ENCODE results near the gene DSCAM.

The DSCAM gene

DNA sequence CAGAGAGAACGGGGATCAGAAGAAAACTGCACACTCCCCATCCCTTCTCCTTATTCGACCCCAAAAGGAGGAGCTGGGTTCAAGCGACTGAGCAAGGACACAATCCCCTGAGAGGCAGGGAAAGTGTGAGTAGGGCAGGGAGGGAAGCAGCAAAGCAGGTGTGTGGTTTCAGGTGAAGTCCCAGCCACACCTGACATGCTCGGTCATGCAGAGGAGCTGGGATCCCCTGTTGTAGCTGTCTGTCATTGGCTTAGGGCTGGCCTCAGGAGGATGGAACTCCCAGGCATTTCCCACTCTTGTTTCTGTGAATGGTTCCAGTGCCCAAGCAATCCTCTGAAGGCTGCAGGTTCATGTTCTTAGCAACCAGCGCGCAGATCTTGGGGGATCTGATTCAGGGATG is 150.7 kb downstream of the DSCAM start:
- DNase-seq: no peak

GRCh38 chr21:40689840-40690360 is 157.1 kb downstream of the DSCAM start:
- DNase-seq: no peak

DNA sequence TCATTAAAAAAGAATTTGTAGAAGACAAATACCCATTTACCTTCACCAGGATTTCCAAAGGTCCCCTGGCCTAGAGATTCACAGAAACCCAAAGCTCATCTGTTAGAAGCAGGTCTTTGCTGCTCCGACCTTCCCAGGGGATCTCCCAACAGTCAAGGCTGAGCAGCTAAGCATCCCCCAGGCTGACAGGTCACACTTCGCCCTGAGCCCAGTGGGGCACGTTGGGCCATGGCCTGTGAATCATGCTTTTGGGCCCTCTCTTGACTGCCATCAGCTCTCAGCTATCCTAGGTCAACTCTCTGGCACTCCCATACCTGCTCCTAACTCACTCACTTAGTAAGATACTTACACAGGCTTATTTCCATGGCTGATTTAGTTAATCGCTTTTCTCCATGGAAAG is 157.7 kb downstream of the DSCAM start:
- DNase-seq: no peak

- DNase-seq: no peak
Measured at GRCh38 chr21:40688106-40688864, 158.7 kb downstream of the DSCAM start.

DNA sequence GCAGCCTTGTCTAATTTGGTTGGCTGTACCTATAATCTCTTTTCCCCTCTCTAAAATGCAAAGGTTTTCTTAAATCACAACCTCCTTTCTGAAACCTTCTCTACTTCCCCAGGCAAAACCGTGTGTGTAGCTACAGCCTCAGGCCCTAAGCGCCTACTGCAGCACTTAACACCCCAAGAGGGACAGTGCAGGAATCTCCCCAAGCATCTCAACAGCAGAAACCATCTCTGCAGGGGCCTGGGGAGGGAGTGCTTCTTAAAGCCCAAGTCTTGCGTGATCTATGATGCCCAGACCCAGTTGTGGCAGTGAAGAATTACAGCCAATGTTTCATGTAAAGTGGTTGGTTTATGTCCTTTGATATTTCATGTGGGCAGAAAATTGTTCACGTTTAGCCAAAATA is 159.3 kb downstream of the DSCAM start:
- DNase-seq: no peak

DNA sequence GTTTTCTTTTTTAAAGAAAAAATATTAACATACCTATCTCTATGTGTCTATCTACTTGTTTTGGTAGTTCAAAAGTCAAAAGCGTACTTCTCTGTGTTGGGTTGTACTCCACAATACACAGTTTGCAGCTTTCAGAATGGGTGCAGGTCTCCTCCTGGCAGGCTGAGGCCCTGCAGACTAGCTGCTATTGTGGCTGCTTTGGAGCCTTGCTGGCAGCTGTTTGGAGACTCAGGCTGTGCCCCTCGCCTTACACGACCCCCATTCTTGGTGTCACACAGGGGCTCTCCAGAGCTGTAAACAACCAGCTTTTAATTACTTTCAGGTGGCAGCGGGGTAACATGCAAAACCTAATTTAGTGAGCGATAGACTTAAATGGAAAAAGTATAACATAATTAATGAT is 160.4 kb downstream of the DSCAM start:
- DNase-seq: no peak

- DNase-seq: no peak
Measured at GRCh38 chr21:40685141-40685540, 161.8 kb downstream of the DSCAM start.

GRCh38 chr21:40684726-40685125 is 162.2 kb downstream of the DSCAM start:
- no peak for DNase-seq

GRCh38 chr21:40683349-40683748 is 163.6 kb downstream of the DSCAM start:
- no peak for DNase-seq

- no peak for DNase-seq
Measured at GRCh38 chr21:40681164-40681859, 165.6 kb downstream of the DSCAM start.

DNA sequence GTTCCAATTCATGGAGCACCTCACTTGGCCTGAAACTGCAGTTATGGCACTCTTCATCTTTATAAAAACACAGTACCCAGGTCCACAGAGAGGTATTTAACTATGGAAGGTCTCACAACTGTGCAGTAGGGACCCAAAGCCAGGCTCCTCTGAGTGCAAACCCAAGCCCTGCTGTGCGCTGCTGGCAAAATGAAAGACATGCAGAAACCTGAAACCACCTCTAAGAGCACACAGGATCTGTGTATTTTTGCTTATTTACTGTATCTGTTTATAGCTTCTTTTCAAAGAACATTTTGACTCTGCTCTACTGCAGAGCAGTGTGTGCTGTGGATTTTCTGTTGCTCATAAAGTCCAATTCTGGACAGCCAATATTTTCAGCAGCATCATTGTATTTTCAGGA is 166.6 kb downstream of the DSCAM start:
- DNase-seq: no peak

DNA sequence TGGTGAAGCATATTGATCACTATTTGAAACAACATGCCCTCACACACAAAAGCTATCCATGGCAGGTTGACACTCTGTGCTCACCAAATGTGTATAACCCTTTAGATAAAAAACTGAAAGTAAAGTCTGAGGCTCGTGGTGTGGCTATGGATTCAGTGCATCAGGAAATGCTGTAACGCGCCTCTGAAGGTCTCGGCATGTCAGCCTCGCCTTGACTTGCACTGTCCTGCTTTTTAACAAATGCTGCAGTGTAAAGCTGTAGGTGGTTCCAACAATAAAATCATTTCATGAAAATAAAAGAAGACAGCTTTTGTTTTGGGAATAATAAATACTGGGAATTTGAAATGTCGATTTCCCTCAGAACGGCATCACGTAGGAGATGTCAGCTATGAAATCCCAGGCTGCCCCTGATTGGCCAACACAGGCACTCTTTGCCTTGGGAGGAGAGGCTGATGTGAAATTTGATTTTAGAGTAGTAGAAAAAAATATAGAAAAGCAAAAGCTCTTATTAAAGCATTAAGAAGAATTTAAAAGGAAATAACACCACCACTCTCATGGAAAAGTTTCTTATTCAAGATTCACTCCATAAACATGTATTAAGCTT is 168.2 kb downstream of the DSCAM start:
- no peak for DNase-seq

- no peak for DNase-seq
Measured at GRCh38 chr21:40675017-40675416, 171.9 kb downstream of the DSCAM start.

GRCh38 chr21:40672602-40673001 is 174.4 kb downstream of the DSCAM start:
- no peak for DNase-seq

DNA sequence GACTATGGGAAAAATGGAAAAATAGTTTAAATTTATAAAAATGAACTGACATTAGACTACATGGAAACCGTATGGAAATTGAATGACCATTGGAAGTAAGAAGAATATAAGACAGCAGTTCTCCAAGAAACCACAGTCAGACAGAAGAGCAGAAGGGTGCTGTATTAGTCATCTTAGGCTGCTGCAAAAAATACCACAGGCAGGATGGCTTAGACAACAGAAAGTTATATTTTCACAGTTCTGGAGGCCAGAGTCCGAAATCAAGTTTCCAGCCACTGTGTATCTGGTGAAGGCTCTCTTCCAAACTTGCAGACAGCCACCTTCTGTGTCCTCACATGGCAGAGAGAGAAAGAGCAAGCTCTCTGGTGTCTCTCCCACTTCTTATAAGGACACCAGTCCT is 175.2 kb downstream of the DSCAM start:
- DNase-seq: no peak

DNA sequence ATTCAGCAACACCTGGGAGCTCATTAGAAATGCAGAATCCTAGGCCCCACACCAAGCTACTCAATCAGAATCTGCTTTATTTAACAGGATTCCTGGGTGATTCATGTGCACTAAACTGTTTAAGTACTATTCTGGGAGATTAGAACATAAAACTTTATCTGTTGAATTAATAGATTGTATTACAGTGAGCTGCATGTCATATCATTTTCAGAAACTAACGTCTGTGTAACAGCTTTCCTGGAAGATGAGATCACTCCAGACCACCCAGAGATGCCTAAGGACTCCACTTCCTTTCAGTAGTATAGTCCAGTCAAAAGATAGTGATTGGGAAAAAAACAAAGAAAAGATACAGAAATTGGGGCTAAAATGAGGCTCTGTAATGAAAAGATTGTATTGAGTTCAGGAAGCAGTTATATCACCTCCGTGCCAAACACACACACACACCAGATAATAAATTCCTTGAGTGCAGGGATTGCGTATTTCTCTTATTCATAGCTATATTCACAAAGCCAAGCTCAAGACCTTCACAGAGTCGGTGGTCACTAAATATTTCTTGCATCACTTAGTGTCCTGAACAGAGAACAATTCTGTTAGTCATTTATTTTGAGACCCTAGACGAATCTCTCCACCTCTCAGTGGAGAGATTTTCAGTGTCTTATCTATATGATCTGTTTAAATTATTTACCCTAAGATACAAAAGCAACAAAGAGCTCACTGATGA is 178.2 kb downstream of the DSCAM start:
- DNase-seq: no peak

DNA sequence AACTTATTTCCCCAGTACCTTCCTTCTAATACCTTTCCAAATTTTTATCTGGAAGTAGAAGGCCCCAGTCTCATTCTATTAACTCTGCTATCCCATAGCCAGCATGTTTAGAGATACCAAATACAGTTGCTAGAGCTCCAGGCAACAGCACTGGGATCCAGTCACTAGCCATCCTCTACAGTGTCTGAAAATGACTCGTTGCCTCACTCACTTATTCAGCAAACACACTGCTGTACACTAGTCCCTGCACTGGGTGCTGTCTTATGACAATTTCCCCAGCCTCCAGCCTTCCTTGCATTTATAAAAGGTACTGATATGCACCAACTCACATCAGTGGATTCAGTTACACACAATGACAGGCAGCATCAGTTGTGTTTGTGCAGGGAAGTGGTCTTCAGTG is 179.0 kb downstream of the DSCAM start:
- DNase-seq: no peak

GRCh38 chr21:40662889-40663288 is 184.1 kb downstream of the DSCAM start:
- no peak for DNase-seq

DNA sequence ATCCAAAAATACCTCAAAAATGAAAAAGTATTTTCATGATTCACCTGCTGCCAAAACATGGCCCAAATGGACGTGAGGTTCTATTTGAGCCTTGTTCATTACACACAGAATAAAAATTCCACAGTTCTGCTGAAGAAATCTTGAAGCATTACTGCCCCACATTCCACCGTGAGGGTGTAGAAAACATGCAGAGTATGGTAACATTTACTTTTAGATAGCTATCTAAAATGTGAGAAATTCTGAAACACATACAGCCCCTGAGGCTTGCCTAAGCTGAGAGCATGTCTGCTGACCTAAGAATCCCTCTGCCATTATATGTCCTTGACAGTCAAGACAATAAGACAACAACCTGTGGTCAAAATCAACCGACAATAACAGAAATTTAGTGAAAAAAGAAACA is 186.5 kb downstream of the DSCAM start:
- no peak for DNase-seq

GRCh38 chr21:40658311-40658710 is 188.6 kb downstream of the DSCAM start:
- no peak for DNase-seq

GRCh38 chr21:40652436-40652835 is 194.5 kb downstream of the DSCAM start:
- DNase-seq: no peak

- no peak for DNase-seq
Measured at GRCh38 chr21:40647706-40648105, 199.3 kb downstream of the DSCAM start.

GRCh38 chr21:40646651-40647050 is 200.3 kb downstream of the DSCAM start:
- DNase-seq: no peak

All from stimulated activated naive CD4-positive, alpha-beta T cell (primary cell).